ENCODE results near the gene ERVK3-1.
A peak's percentile ranks its signal among the peaks of the same experiment; 100 is the strongest.
"Not testable (repeated sequence)": the region's sequence is repeated elsewhere in the genome, so short reads cannot be mapped to it uniquely, and the experiment has no call there.

The ERVK3-1 gene

GRCh38 chr19:58338825-58339558, 33.8 kb downstream of the ERVK3-1 start:
- DNase-seq (ENCODE audit: low spot score) (no peak), FAIRE-seq (no peak)

GRCh38 chr19:58345558-58345957, 40.4 kb downstream of the ERVK3-1 start:
- no peak for DNase-seq (ENCODE audit: low spot score)
- no peak for FAIRE-seq

GRCh38 chr19:58346961-58347929, 42.1 kb downstream of the ERVK3-1 start:
- peak; percentile 93 for DNase-seq (ENCODE audit: low spot score)

GRCh38 chr19:58348080-58348479, 42.9 kb downstream of the ERVK3-1 start:
- DNase-seq (ENCODE audit: low spot score); FAIRE-seq: not testable (repeated sequence)

More at GRCh38 chr19:58346961-58347929, 42.1 kb downstream of the ERVK3-1 start:
- peak; percentile 17 for FAIRE-seq

- no peak for FAIRE-seq
Measured at GRCh38 chr19:58349590-58349989, 44.4 kb downstream of the ERVK3-1 start.

GRCh38 chr19:58350001-58350861, 45.1 kb downstream of the ERVK3-1 start:
- no peak for DNase-seq (ENCODE audit: low spot score)
- FAIRE-seq: no peak

More at GRCh38 chr19:58349590-58349989, 44.4 kb downstream of the ERVK3-1 start:
- no peak for DNase-seq (ENCODE audit: low spot score)

- FAIRE-seq: no peak
Measured at GRCh38 chr19:58350871-58351557, 45.8 kb downstream of the ERVK3-1 start.

GRCh38 chr19:58351558-58351878, 46.3 kb downstream of the ERVK3-1 start:
- FAIRE-seq (no peak), DNase-seq (ENCODE audit: low spot score) (no peak)

More at GRCh38 chr19:58350871-58351557, 45.8 kb downstream of the ERVK3-1 start:
- DNase-seq (ENCODE audit: low spot score): no peak

- DNase-seq (ENCODE audit: low spot score): no peak
- FAIRE-seq: no peak
Measured at GRCh38 chr19:58351990-58352755, 47.0 kb downstream of the ERVK3-1 start.

GRCh38 chr19:58352760-58353671, 47.8 kb downstream of the ERVK3-1 start, which contains the start of gene A1BG:
A1BG (minus strand) TSS chr19:58353492; CDS start chr19:58353437, 55 bp downstream.
- FAIRE-seq: no peak
- no peak for DNase-seq (ENCODE audit: low spot score)

GRCh38 chr19:58353717-58354477, 48.7 kb downstream of the ERVK3-1 start:
- DNase-seq (ENCODE audit: low spot score) (no peak), FAIRE-seq (peak; percentile 27)

GRCh38 chr19:58354478-58355030, 49.4 kb downstream of the ERVK3-1 start:
- DNase-seq (ENCODE audit: low spot score): no peak
- FAIRE-seq: no peak

- DNase-seq (ENCODE audit: low spot score) (no peak), FAIRE-seq (no peak)
Measured at GRCh38 chr19:58355215-58355796, 50.1 kb downstream of the ERVK3-1 start.

GRCh38 chr19:58355908-58356765, 51.0 kb downstream of the ERVK3-1 start:
- no peak for DNase-seq (ENCODE audit: low spot score)
- FAIRE-seq: no peak

GRCh38 chr19:58356766-58357480, 51.7 kb downstream of the ERVK3-1 start:
- DNase-seq (ENCODE audit: low spot score) (no peak), FAIRE-seq (no peak)
